DMS 273 treated with DMSO at 0.1 percent for 48 hours (cell line): ENCODE results near the gene TSPAN17.

Source experiments
- DNase-seq: peaks from one replicate; lab custom pipeline; 2025; lab: John Stamatoyannopoulos, UW

Gene TSPAN17

GRCh38 chr5:176642675-176643490 lies 4.4 kb upstream of the TSPAN17 start:
- no peak for DNase-seq

- DNase-seq, result no peak
Measured at GRCh38 chr5:176643491-176644219, 3.6 kb upstream of the TSPAN17 start.

GRCh38 chr5:176644294-176644693 lies 3.0 kb upstream of the TSPAN17 start:
- no peak for DNase-seq

DNA sequence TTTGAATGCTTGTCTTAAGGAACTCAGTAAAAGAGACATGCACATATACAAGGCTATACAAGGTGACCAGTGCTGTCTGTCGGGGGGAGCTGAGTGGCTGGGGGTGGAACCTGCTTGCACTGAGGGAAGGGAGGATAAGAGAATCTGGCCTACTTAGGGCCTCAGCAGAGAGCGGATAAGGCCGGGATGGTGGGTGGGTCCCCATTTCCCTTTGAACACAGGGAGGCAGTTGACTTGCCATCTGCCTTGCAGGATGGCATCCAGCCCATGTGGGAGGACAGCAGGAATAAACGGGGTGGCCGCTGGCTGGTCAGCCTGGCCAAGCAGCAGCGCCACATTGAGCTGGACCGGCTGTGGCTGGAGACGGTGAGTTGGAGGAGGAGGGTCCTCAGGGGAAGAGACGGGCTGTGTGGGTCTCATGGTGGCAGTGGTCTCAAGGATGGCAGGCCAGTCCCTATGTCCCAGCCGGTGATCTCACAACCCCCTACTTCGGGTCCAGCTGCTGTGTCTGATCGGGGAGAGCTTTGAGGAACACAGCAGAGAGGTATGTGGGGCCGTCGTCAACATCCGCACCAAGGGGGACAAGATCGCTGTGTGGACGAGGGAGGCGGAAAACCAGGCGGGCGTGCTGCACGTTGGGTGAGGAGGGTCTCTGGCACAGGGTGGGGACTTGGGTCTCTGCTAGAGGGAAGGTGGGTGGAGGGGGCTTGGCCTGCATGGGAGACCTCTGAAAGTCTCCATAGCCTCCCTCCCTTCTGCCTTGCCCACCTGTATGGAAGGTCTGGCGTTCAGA lies 2.2 kb upstream of the TSPAN17 start:
- no peak for DNase-seq

- no peak for DNase-seq
Measured at GRCh38 chr5:176646049-176646706, 1.1 kb upstream of the TSPAN17 start.

DNA sequence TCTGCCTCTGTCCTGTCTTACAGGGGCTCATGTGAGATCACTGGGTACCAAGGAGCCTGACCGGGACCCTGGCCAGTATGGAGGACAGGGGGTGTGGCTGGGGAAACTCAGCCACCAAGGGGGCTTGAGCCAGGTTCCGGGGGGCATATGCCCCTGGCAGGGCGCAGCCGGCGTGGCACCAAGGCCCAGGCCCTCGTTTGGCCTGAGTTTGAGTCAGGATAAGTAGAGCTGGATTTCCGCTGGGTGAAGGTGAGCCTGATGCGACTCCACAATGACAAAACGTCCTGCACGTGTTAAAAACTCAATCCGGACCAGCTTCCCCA lies 616 bp upstream of the TSPAN17 start:
- DNase-seq, result no peak

DNA sequence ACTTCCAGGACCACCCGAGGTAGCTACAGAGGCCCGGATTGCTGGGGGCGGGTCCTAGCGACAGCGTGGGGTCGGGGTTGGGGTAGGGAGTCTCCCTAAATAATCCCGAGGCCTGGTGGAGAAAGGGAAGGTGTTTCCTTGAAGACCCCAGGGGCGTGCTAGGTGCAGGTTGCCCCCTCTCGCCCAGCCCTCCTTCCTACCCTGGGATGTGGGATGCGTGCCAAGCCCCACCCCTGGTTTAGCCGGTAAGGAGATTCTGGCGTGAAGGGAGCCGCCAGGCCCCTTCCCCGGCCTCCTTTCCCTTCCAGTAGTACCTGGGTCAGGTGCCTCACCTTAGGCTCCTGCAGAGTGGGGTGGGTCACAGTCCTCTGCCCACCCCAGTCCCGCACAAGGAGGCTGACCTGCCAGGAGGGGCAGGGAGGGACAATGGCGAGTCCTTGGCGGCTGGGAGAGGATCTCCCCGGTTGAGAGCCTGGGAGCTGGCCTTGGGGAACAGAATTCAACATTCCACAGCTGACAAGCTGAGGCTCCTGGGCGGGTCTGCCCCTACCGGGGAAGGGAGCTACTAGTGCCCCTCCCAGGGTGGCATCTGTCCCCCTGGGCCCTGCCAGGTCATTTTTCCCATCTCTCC lies 674 bp downstream of the TSPAN17 start:
- DNase-seq, result no peak

DNA sequence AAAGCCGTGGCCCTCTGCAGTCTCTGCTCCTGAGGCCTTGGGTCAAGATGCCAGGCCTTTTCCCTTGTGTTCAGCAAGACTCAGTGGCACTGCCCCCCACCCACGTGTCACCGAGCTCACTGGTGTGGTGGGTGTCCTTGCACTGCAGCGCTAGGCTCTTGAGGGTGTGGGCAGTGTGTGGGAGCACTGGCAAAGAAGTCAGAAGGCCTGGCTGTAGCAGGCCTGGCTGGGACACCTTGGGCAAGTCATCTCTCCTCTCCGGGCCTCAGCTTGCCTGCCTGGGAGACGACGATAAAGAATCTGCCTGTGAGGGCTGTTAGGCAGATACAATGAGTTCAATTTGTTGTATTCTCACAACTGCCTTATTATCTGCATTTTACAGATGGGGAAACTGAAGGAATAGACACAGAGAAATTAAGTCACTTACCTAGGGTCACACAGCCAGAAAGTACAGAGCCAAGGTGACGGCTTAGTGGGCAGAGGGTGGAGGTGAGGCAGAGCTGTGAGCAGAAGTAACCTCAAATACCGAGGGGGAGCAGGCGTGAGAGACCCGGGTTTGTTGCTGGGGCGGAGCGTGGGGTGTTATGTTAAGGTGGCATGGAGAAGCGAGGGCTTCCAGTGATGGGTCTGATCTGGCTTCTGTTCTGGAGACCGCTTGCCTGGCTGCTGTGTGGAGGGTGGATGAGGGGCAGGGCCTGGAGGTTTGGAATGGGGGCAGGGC lies 1.4 kb downstream of the TSPAN17 start:
- DNase-seq, result no peak

GRCh38 chr5:176650354-176650884 lies 3.1 kb downstream of the TSPAN17 start:
- DNase-seq, result no peak

DNA sequence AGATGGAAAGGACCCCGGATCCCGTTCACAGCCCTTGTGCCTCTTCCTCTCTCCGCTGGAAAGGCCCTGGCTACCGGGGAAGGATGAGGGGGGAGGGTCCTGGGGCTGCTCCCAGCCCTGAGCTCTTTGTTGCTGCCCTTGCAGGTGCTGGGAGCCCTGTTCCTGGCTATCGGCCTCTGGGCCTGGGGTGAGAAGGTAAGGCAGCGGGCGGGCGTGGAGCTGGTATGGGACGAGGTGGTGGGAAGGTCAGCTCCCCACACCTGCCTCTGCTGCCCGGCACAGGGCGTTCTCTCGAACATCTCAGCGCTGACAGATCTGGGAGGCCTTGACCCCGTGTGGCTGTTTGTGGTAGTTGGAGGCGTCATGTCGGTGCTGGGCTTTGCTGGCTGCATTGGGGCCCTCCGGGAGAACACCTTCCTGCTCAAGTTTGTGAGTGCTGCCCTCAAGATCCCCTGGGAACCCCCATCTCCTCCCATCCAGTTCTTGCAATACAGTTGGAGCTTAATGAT lies 4.2 kb downstream of the TSPAN17 start:
- no peak for DNase-seq

GRCh38 chr5:176652136-176652535 lies 4.9 kb downstream of the TSPAN17 start:
- peak; percentile 89 for DNase-seq

DNA sequence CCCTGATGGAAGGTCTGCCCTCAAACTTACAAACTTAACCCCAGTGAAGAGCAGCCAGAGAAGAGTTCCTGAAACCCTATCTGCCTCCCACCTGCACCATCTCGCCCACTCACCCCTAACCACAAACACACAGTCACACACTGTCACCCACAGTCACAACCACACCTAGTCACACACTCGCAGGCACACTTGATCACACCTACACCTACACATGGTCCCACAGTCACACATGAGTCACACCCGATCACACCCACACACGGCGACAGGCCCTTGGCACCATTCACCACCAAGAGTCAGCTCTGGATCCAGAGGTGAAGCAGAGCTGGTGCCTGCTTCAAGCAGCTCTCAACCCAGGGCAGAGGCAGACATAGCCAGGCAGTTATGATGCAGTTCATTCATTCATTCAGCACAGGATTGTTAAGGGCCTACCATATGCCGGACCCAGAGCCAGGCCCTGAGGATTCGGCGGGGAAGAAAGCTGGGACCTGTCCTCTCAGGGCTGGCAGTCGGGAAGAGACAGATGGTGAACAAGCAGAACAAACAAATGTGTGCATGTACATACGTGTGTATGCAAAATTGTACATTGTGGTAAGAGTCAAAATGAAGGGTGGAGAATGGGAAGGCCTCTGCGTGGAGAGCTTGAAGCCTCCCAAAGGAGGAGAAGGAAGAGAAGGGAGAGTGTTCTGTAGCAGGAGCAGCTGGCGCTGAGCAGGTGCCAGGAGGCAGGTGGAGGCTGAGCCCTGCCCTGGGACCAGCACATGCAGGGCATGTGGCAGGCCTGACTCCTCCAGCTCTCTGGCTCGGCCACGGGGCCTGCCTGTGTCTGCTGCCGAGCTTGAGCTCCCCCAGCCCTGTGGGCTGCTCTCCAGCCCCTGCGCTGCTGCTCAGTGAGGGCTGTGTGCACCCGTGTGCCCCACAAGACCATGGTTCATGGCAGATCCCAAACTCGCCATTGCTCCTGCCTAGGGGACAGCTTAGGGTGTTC lies 6.4 kb downstream of the TSPAN17 start:
- peak; percentile 89 for DNase-seq

GRCh38 chr5:176654856-176655255 lies 7.6 kb downstream of the TSPAN17 start:
- no peak for DNase-seq

- no peak for DNase-seq
Measured at GRCh38 chr5:176656467-176656990, 9.2 kb downstream of the TSPAN17 start.

DNA sequence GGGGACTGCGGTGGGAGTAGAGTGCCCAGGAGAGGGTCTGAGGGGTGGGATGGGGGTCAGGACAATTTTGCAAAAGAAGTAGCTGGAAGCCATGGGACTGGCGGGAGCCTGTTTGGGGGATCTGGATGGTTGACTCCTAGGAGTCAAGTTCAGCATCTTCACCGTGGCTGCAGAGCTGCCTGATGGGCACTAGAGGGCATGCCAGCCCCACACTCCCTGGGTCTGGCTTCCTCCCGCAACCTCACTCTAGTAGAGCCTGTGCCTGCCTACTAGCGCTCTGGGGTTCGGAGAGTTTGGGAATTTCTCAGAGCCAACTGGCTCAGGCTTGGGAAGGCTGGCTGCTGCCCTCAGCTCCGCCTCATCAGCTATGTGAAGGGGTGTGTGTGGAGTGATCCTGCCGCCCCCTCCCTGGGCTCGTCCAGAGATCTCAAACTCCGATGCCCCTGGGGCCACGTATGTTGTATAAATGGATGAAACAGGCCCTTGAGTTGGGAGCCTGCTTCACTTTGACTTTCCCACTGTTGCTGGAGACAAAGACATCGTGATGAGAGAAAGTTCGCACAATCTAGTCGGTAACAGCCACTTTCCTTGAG lies 10.8 kb downstream of the TSPAN17 start:
- DNase-seq, result peak; percentile 57

DNA sequence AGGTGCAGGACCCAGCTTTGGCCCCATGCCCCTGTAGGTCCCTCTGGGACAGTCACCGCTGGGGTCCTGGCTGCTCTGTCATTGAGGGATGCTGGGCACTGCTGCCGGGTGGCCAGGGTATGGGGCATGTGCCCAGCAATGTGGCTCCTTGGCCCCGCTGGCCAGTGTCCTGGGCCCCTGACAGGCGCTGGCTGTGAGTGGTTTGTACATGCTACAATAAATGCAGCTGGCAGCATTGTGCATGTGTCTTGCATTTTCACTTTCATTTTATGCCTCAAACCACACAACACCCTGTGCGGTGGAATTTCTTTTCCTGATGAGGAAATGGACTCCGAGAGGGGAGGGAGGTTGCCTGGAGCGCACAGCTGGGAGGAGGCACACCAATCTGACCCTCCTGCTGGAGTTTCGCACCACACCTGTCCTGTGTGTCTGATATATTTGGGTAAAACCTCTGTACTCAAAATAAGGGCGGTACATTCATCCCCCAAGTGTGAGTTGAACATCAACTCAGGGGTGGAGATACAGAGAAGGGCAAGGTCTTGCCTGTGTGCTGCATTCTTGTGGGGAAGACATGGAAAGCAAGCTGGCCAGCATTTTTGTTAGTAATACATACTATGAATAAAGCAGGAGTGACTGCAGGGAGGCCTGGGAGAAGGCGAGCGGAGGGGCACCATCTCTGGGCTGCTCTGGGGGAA lies 11.7 kb downstream of the TSPAN17 start:
- DNase-seq, result no peak

- DNase-seq, result no peak
Measured at GRCh38 chr5:176659512-176659839, 12.2 kb downstream of the TSPAN17 start.

- DNase-seq, result no peak
Measured at GRCh38 chr5:176659860-176660461, 12.7 kb downstream of the TSPAN17 start.
